Fibroblast of pulmonary artery (primary cell): ENCODE results near the gene CCDC80.
A peak's percentile ranks its signal among the peaks of the same experiment; 100 is the strongest.

Experiments
- DNase-seq: peaks from one replicate; pipeline ENCODE4 v3.0.0-alpha.2; 2010; ENCODE audit warnings: low read depth
- H3K4me3 ChIP-seq: replicated peaks from 2 replicates; pipeline ENCODE4 v1.5.1; 2011; ENCODE audit warnings: low read depth, mild to moderate bottlenecking, control low read depth, low read length, moderate library complexity
- TF ChIP-seq, protein P1 (sequence below): IDR thresholded peaks from 2 replicates; pipeline ENCODE4 v1.5.1; 2011; ENCODE audit warnings: mild to moderate bottlenecking, control low read depth, low read length, inconsistent platforms; ENCODE audit errors: missing control alignments

The CCDC80 gene

DNA sequence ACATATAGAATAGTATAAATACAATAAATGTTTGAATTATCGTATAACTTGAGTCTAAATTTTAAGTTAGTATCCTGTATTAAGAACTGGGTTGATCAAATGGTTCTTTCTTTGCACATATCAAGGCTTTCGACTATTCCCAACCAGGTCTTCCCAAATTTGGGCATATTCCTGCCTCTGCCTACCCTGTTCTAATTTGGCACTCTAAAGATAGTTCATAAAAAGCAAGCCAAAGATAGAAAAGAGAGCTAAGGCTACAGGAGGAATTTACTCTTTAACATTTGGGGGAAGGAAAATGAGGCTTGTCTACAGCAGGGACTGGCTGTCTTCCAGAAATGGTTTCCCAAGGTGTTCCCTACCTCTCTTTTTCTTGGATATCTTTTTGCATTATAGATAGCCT is 43.0 kb downstream of the CCDC80 start:
- no peak overlapping the region for H3K4me3 ChIP-seq
- no peak for DNase-seq
- TF ChIP-seq, protein P1, sequence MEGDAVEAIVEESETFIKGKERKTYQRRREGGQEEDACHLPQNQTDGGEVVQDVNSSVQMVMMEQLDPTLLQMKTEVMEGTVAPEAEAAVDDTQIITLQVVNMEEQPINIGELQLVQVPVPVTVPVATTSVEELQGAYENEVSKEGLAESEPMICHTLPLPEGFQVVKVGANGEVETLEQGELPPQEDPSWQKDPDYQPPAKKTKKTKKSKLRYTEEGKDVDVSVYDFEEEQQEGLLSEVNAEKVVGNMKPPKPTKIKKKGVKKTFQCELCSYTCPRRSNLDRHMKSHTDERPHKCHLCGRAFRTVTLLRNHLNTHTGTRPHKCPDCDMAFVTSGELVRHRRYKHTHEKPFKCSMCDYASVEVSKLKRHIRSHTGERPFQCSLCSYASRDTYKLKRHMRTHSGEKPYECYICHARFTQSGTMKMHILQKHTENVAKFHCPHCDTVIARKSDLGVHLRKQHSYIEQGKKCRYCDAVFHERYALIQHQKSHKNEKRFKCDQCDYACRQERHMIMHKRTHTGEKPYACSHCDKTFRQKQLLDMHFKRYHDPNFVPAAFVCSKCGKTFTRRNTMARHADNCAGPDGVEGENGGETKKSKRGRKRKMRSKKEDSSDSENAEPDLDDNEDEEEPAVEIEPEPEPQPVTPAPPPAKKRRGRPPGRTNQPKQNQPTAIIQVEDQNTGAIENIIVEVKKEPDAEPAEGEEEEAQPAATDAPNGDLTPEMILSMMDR: no peak

DNA sequence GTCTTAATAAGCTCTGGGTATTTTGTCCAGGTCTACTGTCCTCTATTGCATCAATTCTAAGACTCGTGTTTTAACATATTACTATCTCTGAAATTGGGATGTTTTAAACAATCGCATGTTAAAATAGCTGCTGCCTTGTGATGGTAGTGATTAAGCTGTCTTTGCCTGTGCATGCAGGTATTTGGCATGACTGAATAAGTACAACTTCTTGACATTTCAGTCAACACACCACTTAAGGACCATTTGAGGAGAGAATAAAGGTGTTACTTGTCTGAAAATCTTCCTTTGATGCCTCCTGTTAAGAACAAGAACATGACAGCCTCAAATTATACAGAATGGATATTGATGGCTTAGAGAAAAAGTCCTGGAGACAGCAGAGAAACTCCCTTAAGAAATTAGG is 46.1 kb downstream of the CCDC80 start:
- DNase-seq: no peak
- TF ChIP-seq, protein P1: no peak
- H3K4me3 ChIP-seq: no peak overlapping the region

DNA sequence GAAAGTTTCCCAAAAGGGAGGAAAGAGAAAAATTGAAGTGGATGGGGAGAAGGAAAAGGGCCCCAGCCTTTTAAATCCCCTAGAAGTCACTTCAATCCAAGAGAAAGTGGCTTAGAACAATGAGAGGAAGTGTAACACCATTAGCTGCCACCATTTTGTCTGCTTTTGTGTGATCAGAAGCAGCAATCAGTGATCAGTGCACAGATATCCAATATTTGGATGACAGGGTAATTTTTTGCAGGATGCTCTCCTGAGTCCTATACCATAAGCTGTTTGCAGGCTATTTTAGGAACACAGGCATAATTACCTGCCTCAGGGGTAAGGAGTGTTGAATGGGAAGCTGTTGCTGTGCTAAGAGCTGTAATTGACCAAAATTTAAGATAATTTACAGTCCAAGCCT is 47.7 kb downstream of the CCDC80 start:
- H3K4me3 ChIP-seq: no peak overlapping the region
- TF ChIP-seq, protein P1: no peak
- DNase-seq: no peak

DNA sequence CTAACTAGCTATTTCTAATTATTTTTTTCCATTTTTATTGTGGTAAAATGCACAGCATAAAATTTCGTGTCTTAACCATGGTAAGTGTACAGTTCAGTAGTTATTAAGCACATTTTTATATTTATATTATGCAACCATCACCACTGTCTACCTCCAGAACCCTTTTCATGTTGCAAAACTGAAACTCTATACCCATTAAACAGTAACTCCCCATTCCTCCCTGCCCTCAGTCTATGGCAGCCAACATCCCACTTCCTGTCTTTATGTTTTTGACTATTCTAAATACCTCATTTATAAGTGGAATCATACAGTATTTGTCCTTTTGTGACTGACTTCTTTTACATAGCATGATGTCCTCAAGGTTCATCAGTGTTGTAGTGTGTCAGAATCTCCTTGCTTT is 53.6 kb downstream of the CCDC80 start:
- TF ChIP-seq, protein P1: no peak
- H3K4me3 ChIP-seq: no peak overlapping the region

DNA sequence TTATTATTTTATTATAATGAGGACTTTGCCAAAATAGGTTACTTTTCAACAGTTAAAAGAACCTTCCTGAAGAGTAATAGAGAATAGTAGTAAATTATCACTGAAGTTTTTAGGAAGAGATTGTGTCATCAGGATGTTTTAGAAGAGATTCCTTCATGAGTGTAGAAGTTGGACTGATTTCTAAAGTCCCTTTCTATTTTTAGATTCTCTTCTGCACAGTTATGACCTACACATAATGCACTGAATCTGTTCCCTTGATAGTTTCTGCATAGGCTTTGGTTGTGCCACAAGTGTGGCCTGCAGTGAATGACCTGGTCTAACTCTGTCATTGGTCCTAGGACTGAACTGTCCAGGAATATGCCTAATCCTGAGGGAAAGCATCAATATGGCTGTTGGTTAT is 55.2 kb downstream of the CCDC80 start:
- TF ChIP-seq, protein P1: no peak
- DNase-seq: no peak
- no peak overlapping the region for H3K4me3 ChIP-seq

More for the DNA sequence above, 53.6 kb downstream of the CCDC80 start:
- DNase-seq: peak; percentile 30

DNA sequence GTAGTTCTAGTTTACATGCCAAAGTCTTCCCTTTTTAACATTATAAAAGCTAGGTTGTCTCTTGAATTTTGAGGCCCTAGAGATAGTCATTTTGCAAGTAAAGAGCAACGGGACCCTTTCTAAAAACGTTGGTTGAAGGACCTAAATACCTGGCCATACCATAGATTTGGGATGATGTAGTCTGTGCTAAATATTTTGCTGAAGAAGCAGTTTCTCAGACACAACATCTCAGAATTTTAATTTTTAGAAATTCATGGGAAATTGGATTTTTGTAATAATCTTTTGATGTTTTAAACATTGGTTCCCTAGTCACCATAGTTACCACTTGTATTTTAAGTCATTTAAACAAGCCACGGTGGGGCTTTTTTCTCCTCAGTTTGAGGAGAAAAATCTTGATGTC is 57.8 kb downstream of the CCDC80 start:
- TF ChIP-seq, protein P1: no peak
- H3K4me3 ChIP-seq: no peak overlapping the region

DNA sequence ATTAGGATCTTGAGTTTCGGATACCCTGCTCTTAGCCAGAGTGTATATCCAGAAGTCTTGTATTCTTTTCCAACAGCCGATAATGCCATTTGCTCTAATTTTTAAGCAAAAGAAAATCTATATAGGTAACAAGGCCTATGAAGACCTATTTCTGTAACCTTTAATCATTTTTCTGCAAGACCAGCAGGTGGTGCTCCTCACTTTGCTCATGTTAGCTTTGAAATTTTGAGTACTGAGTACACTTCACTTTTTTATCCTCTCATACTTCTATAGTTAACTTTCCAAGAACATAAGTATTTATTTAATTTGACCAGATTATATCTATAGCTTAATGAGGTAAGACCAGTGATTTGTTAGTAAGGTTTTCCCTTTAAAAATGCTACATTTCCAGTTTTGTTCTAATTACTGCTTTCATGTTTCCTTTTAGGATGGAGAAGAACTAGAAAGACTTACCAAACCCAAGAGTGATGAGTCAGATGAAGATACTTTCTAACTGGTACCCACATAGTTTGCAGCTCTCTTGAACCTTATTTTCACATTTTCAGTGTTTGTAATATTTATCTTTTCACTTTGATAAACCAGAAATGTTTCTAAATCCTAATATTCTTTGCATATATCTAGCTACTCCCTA is 58.6 kb downstream of the CCDC80 start:
- DNase-seq: peak; percentile 88
- TF ChIP-seq, protein P1: peak; percentile 73

More for the DNA sequence above, 57.8 kb downstream of the CCDC80 start:
- no peak for DNase-seq

More for the DNA sequence above, 58.6 kb downstream of the CCDC80 start:
- H3K4me3 ChIP-seq: no peak overlapping the region
